ENCODE data around the gene C15orf62.
A peak's percentile ranks its signal among the peaks of the same experiment; 100 is the strongest.

The C15orf62 gene, protein sequence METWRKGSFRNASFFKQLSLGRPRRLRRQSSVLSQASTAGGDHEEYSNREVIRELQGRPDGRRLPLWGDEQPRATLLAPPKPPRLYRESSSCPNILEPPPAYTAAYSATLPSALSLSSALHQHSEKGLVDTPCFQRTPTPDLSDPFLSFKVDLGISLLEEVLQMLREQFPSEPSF

DNA sequence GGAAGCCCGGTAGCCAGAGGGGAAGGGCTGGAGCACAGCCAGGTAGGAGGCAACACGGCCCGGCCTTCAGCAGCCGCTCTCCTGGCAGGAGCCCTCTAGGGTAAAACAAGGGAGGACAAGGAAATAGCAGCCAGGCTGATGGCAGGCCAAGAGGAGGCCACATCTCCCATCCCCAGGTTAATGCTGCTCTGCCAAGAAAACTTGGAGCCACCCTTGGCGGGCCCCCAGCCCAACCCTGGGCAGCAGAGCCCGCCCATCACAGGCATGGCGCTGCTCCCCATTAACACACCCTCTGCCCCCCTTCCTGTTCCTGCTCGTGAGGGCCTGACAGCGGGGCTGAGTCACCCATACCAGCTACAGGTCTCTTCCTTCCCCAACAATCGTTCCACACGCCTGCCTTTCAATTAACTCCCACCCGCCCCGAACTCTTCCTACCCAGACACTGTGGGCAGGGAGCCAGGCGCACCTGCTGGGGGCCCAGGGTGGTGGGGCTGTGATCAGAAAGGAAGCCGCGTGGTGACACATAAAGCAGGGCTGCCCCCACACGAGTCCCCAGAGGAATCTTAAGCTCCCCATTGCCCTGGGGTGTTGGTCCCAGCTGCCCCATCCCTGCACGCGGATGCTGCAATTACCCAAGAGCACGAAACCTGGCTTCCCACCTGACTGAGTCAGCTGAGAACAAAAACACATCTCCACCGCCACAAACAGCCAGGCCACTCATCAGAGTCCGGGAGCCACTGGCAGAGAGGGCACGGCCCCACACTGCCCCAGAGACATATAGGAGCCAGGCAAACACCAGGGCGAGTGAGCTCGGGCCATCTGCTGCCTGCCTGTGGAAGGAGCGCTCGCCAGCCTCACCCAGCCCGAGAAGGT, at the start of gene C15orf62:
C15orf62 (plus strand) TSS at position 707 of the 873 bp plus-strand sequence. CDS start 516 bp downstream, outside the sequence.
- no peak for DNase-seq (ENCODE audit: low read depth)

DNA sequence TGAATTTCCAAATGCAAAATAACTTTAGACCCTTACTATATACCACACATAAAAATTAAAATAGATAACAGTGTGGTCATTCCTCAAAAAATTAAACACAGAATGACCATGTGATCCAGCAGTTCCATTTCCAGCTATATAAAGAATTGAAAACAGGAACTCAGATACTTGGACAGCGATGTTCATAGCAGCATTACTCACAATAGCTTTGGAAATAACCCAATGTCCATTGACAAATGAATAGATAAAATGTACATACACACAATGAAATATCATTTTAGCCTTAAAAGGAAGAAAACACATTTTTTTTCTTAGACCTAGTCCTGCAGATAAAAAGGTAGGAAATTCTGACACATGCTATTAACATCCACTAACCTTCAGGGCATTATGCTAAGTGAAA, 48.1 kb upstream of the C15orf62 start:
- DNase-seq (ENCODE audit: low read depth): no peak

DNA sequence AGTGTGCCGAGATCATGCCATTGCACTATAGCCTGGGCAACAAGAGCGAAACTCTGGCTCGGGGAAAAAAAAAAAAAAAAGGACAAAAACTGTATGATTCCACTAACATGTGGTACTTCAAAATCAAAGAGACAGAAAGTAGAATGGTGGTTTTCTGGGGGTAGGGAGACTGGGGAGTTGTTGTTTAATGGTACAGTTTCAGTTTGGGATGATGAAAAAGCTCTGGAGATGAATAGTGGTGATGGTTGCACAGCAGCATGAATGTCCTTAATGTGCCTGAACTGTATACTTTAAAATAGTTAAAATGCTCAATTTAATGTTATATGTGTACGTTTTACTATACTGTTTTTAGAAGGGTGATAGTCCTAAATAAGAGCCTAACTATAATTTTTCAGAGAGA, 47.4 kb upstream of the C15orf62 start:
- DNase-seq (ENCODE audit: low read depth): no peak

DNA sequence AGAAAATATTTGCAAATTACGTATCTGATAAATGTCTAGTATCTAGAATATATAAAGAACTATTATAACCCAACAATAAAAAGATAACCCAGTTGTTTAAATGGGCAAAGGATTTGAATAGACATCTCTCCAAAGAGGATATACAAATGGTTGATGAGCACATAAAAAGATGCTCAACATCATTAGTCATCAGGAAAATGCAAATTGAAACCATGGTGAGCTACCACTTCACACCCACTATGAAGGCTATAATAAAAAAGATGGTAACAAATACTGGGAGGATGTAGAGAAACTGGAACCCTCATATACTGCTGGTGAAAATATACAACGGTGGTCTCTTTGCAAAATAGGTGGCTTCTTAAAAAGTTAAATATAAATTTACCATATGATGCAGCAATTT, 46.8 kb upstream of the C15orf62 start:
- DNase-seq (ENCODE audit: low read depth): no peak

DNA sequence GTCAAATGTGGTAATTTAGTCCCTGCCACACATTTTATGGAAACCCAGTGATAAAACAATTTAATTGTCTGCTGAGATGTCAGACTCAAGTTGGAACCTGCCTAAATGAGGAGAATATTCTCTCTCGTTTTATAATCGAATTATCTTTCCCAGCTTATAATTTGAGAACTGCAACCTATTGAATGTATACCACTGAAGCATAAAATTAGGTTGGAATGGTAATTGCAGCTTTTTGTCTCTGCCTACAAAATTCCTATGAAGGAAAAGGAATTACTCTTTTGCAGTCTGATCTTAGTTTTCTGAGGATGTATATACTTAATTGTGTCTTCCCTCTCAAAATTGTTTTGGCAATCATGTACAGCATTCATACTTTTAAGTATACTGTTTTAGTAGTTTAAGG, 45.9 kb upstream of the C15orf62 start:
- no peak for DNase-seq (ENCODE audit: low read depth)

DNA sequence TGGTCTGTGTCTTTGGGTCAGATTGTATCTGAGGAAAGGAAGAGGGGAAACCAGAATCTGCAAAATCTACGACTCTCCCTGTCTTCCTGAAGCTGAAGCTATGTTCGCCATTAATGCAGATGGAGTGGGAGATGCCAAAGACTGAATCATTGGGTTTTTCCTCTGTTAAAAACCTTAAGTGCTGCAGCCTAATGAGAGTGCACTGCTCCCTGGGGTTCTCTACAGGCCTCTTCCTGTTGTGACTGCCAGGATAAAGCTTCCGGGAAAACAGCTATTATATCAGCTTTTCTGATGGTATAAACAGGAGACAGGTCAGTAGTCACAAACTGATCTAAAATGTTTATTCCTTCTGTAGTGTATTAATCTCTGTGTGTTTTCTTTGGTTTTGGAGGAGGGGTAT, 38.7 kb upstream of the C15orf62 start:
- no peak for DNase-seq (ENCODE audit: low read depth)

DNA sequence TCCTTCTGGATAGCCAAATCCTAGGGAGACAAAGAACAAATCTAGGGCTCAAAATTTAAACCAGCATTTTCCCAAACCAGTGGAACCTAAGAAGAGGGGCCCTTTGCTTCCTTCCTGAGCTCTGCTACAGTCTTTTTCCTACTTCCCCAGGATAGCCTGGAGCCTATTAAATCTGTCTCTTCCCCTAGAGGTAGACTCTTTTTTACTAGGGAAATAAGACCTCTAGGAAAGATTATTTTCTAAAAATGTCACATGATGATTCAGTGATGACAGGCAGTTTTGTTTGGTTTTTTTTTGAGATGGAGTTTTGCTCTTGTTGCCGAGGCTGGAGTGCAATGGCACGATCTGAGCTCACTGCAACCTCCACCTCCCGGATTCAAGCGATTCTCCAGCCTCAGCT, 33.2 kb upstream of the C15orf62 start:
- no peak for DNase-seq (ENCODE audit: low read depth)

DNA sequence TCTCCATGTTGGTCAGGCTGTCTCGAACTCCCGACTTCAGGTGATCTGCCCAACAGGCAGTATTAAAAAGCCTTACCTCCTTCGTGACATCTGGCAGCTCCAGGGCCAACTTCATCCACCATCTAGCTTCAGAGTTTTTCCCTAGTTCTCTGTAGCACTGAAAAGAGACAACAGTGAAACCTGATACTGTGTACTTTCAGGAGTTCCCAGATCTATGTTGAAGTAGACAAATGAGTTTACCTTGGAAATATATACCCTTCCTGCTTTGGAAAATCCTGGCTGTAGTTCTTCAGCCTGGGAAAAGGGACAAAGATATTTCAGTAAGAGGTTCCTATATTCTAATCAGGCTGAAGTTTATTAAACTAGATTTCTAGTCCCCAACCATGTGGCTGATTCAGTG, 32.7 kb upstream of the C15orf62 start:
- DNase-seq (ENCODE audit: low read depth): no peak

DNA sequence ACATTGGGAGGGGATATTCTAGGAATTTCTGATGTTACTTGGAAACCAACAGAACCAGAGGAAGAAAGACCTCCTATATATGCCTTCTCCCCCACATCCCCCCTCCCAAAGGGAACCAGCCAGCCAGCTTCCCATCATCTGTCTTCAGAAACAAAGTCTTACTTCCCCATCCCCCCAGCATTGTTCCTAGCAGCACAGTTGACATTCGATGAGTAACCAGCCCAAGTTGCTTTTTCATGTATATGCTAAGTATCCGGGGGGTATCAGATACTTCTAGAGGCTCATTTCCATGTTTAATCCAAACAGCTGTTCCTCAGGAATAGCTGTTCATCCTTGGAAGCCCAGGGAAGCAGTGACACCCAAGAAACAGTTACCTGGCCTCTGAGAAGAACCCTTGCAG, 30.7 kb upstream of the C15orf62 start:
- no peak for DNase-seq (ENCODE audit: low read depth)

DNA sequence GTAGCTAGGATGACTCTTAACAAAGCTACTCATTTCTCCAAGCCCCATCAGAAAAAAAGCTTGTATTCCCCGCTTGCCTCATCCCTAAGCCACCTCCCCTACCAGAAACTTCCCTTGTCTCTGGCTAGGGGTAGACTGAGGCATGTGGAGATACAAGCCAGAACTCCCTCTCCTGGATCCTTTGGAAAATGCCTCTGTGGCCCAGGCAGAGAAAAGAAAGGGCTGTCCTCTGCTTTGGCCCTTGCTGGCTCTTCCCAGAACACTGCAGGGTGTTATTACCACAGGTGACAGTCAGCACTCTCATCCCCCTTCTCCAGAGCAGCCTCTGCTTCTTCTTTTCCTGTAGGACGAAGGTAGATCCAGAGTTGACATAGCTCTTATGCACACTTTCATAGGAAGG, 29.9 kb upstream of the C15orf62 start:
- no peak for DNase-seq (ENCODE audit: low read depth)

DNA sequence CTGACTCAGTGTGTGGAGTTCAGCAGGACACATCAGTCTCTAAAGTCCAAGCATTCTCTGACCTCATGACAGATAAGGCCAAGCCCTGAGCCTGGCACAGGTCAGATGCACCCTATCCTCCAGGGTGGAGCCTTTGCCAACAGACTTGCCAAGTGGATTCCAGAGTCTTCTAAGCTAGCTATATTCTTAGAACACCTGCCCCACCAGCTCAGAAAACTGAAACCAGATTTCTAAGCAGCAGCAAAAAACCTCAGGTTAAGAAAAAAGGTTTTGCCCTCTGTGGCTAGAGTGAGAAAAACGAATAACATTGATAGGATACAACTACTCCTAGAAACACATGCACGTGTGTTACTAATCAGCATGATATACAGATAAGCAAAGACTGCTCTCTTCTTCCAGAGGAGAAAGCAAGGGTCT, 26.3 kb upstream of the C15orf62 start:
- DNase-seq (ENCODE audit: low read depth): no peak

DNA sequence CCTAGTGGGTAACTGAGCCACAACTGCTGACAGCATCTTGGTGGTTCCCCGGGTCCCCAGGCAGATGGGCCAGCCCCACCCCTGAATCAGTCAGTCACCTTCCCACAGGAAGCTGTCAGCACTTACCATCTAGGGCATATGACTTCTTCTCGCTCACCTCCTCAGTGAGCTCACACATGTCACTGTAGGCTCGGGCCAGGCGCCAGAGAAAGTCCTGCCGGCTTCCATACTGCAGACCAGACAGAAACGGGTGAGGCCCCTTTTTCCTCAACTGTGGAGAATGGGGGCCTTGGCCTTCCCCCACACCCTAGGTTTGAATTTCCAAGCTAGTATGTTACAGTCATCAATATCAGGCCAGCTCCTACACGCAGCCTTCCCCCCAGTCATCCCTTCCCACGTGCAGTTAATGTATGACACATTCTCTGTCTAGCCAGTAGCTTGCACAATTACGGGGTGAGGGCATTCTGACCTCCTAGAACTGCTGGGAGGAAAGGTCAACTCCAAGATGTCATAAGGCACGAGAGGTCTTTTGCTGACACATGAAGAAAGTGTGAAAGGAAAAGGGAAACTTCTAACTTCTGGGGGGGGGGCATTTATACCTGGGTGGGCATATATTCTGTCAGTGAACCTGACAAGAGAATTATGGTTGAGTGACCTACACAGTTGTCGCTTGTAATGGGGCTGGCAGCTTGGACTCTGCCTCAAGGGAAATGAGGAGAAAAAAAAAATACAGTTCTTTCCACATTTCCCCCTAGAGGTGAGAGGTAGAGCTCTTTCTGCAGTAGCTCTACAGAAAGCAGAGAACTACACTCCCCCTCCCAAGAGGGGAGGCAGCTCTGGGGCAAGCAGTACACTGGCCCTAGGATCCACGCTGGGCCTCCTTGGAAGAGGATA, 25.6 kb upstream of the C15orf62 start:
- peak; percentile 68 for DNase-seq (ENCODE audit: low read depth)

DNA sequence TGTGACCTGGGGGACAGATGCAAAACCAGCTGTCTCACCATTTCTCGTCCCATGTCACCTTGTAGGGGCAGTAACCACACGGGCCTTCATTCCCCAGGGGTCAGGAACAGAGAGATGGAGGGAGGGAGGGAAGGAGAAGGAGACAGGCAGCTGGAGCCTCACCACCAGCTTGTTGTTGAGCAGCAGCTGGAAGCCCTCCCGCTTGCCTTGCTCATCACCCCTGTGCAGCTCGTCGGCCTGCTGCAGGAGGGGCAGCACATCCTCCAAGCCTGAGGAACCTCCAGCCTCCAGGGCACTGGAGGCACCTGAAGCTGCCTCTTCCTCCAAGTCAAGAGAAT, 25.0 kb upstream of the C15orf62 start:
- no peak for DNase-seq (ENCODE audit: low read depth)

DNA sequence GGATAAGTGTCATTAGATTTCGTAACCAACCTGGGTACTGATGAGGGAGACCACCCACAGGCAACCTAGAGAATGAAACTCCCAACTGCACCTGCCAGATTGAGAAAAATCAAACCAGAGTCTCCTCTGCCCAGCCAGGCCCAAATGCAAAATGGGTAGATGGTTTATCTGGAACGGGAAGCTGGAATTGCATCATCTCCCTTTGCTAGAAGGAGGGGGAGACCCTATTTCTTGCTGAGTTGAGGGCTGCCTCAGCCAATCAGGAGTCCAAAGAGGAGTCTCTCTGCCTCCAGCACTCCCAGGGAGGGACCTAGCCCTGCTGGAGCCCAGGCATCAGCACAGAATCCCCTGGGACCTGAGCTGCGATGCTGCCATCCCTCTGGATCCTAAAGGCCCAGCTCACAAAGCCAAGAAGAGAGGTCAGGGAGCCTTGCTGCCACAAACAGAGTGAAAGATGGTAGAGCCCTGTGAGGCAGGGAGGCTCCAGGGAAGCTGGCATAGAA, 22.8 kb upstream of the C15orf62 start:
- DNase-seq (ENCODE audit: low read depth): no peak

DNA sequence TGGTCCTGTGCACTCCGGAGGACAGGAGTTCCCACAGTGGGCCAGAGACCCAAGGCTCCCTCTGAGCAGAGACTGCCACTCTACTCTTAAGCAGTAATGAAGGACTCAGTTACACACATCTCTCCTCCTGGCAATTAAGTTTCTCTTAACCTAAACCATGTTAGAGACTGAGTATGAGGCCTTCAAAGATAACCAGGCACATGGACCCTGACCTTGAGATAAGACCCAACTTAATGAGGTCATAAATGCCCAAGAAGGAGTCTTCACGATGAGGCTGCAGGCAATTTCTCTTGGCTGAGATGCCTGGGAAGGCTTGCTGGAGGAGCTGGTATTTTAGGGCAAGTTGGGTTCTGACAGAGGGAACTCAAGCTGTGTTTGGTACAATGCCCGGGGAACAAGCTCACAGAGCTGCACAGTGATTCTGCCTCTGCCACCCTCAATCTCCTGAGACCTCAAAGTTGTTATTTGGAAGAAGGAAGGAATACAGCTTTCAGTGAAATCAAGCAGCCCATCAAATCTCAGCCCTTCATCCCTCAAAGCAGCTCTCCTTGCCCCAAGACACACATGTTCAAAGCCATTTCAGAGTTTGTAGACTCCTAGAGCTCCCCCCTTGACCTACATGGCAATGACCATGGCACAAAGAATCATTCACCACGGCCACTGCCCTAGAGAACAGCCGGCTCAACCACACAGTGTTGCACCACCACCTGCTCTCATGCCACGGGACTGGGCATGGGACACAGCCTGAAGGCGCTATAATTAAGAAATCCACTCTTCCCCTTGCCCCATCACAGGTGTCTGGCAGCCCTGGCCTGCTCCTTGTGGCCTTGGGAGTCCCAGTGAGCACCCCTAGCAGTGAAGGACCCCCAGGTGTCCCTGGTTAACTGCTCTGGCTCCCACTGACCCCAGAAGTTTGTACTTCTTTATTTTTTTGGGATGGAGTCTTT, 21.8 kb upstream of the C15orf62 start:
- DNase-seq (ENCODE audit: low read depth): no peak

DNA sequence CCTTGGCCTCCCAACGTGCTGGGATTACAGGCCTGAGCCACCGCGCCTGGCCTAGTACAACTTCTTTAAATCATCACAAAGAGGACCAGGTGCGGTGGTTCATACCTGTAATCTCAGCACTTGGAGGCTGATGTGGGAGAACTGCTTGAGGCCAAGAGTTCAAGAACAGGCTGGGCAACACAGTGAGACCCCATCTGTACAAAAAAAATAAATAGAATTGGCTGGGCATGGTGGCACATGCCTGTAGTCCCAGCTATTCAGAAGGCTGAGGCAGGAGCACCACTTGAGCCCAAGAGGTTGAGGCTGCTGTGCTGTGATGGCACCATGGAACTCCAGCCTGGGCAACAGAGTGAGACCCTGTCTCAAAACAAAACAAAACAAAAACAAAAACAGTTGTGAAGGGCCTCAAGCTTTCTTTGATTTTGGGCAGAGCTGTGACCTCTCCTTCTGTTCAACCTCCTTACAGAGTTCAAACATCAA, 20.6 kb upstream of the C15orf62 start:
- DNase-seq (ENCODE audit: low read depth): no peak

DNA sequence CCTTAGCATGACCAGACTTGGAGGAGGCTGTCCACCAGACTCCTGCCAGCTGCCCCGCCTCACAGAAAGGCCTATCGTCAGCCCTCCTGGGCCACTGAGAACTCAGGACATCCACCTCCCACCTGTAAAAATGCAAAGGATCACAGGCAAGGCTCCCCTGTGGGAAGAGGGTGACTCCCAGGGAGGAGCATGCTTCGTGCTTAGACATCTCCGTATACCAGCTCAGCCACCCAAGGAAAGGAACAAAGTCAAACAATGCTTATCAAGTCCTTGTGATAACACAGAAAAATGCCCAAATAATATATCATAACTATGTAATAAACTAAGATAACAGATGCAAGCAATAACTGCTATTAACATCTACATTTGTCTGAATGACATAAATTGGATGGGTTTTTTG, 18.9 kb upstream of the C15orf62 start:
- DNase-seq (ENCODE audit: low read depth): no peak

DNA sequence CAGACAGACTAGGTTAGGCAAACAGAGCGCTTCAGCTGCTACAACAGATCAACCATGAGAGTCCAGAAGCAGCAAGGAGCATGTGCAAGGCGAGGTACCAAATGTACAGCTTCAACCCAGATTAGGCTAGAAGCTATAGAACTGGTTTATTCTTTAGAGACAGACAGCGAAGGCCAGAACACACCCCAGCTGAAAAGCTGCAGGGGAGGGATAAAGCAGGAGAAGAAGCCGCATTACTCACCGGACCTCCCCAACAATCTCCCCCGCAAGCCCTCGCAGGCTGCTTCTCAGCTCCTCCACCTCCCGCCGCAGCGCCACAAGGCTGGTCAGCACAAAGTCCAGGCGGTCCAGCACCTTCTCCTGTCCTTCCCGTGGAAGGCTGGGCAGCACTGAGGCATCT, 18.0 kb upstream of the C15orf62 start:
- DNase-seq (ENCODE audit: low read depth): no peak

DNA sequence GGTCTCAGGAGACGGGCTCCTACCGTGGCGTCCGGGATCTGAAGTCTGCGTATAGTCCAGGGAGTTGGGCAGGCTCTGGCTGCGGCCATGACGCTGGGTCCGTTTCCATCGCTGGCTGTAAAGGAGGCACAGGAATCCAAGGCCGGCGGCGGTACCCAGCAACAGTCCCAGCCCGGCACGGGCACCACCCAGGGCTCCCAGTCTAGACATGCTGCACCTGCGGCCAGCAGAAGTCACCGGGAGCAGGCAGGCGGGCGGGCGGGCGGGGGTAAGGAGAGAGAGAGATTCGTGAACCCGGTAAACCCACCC, 15.3 kb upstream of the C15orf62 start:
- no peak for DNase-seq (ENCODE audit: low read depth)

DNA sequence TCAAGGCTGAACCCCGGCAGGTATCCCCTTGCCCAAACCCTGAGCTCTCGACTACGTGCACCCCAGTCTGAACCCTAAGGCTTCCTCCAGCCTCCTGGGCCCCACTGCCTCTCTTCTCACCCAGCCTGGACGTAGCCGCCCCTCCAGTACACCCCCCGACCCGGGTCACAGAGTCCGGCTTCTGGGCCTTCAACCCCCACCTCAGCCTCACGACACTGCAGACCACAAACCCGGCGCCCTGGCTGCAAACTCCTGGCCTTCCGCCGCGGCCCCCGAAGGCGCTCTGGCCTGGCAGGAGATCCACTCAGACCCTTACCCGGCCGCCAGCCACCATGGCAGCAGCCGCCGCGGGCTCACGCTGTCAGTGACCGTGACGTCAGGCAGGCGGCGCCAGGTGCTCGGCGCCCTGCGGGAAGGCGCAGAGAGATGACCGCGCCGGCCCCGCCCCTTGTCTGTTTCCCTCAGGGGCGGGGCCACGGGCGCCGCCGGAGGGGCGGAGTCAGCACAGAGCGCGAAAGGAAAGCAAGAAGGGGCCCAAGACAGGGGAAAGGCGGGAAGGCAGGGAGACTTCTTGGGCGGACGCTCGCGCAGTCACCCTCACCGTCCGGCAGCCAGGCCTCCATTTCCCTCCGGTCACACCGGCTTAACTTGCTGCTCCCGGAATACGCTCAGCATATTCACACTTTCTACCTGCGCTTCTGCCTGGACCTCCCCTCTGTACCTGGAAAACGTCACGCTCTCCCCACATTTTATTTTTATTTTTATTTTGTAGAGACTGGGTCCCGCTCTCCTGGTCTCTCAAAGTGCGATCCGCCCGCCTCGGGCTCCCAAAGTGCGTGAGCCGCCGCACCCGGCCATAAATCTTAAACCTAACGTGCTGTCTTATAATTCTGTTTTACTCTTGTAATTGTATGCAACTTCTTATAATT, 14.6 kb upstream of the C15orf62 start, which contains the start of gene RMDN3:
RMDN3 (minus strand) TSS at position 372 of the 929 bp plus-strand sequence. CDS start 471 bp downstream, outside the sequence.
- DNase-seq (ENCODE audit: low read depth): peak; percentile 71
